Hepatocyte (in vitro differentiated cells): ENCODE results near the gene ZMYM2.

Experiments
- CTCF ChIP-seq: fragments of 200-600 bp; sonication (generic); IDR thresholded peaks from 2 replicates; pipeline ENCODE4 v1.5.1; 2016; ENCODE audit warnings: antibody characterized with exemption, mild to moderate bottlenecking; ENCODE audit not compliant: poor library complexity
- EZH2 ChIP-seq: fragments of 200-600 bp; sonication (generic); IDR thresholded peaks from 2 replicates; pipeline ENCODE4 v1.6.1; 2016; ENCODE audit warnings: antibody characterized with exemption, mild to moderate bottlenecking, borderline replicate concordance
- EZH2phosphoT487 ChIP-seq: fragments of 200-600 bp; sonication (generic); IDR thresholded peaks from one replicate; pipeline ENCODE4 v1.6.1; 2018; ENCODE audit warnings: antibody characterized with exemption, mild to moderate bottlenecking, low read depth, moderate library complexity; ENCODE audit not compliant: unreplicated experiment, severe bottlenecking

- TF ChIP-seq CTCF: no peak
- TF ChIP-seq EZH2: no peak
- TF ChIP-seq EZH2phosphoT487: no peak
Observed at GRCh38 chr13:20037908-20038307, 79.4 kb downstream of the ZMYM2 start.
